Fibroblast of villous mesenchyme (primary cell): ENCODE results near the gene MSX1. TPM values are rescaled to one million over a fixed set of nuclear protein-coding genes. Genes with fewer than 3 reads are reported as not detected.

Experiments
- DNase-seq: peaks from one replicate; pipeline ENCODE4 v3.0.0-alpha.2; 2010; ENCODE audit warnings: low read depth
- H3K4me3 ChIP-seq: 2 replicates; pipeline ENCODE4 v1.5.1; 2011; ENCODE audit warnings: low read depth, mild to moderate bottlenecking, low read length
- total RNA-seq: library from RNA; depleted of rRNA; stranded (reverse); fragments of >200 nt; gene quantifications from 2 replicates; pipeline ENCODE4 v1.2.3, GENCODE V29; 2012
- TF ChIP-seq, protein P1 (sequence below): IDR thresholded peaks from 2 replicates; pipeline ENCODE4 v1.5.1; 2012; ENCODE audit warnings: low read depth, mild to moderate bottlenecking, low read length; ENCODE audit not compliant: insufficient read depth

MSX1 gene
- total RNA-seq, 1 donor: 4.3 TPM

DNA sequence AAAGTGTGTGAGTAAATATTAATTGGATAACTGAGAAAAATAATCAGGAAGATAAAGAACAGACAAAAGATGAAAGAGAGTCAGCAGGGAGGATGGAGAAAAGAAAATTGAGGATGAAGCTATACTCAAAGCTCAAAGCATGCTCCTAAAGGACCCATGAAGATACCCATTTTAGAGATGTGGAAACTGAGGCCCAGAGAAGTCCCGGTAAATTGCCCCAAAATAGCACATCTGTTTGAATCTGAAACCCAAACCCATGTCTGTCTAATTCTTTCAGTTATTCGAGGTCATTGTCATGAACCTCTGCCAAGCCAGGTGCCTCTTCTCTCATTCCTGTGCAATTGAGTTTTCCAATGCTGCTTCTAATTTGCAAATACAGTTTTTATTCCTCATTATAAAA is 29.6 kb upstream of the MSX1 start:
- DNase-seq: no peak
- TF ChIP-seq, protein P1, sequence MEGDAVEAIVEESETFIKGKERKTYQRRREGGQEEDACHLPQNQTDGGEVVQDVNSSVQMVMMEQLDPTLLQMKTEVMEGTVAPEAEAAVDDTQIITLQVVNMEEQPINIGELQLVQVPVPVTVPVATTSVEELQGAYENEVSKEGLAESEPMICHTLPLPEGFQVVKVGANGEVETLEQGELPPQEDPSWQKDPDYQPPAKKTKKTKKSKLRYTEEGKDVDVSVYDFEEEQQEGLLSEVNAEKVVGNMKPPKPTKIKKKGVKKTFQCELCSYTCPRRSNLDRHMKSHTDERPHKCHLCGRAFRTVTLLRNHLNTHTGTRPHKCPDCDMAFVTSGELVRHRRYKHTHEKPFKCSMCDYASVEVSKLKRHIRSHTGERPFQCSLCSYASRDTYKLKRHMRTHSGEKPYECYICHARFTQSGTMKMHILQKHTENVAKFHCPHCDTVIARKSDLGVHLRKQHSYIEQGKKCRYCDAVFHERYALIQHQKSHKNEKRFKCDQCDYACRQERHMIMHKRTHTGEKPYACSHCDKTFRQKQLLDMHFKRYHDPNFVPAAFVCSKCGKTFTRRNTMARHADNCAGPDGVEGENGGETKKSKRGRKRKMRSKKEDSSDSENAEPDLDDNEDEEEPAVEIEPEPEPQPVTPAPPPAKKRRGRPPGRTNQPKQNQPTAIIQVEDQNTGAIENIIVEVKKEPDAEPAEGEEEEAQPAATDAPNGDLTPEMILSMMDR: no peak

DNA sequence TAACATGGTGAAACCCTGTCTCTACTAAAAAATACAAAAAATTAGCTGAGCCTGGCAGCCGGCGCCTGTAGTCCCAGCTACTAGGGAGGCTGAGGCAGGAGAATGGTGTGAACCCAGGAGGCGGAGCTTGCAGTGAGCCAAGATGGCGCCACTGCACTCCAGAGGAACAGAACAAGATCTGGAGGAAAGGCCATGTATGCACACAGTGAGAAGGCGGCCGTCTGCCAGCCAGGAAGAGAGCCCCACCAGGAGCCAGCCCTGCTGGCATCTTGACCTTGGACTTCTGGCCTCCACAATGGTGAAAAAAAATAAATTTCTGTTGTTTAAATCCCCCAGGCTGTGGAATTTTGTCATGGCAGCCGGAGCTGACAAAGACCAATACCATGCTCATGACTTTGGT is 28.2 kb upstream of the MSX1 start:
- no peak for DNase-seq
- TF ChIP-seq, protein P1: no peak
- H3K4me3 ChIP-seq: no peak overlapping the region

More for the DNA sequence above, 29.6 kb upstream of the MSX1 start:
- no peak overlapping the region for H3K4me3 ChIP-seq

DNA sequence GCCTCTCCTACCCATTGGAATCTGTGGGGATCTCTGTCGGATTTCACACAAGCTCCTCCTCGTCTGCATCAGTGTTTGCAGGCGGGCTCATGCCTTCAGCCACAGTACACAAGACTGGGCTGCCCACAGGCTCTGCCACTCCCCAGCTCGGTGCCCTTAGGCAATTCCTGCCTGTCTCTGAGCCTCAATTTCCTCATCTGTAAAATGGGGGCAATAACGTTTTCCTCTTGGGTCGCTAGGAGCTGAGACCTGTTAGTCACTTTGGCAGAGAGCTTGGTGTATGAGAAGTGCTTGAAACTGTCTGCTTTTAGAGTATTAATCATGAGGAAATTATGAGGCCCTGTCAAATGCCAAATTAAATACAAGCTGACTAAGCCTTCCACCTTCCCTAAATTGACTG is 27.6 kb upstream of the MSX1 start:
- DNase-seq: no peak
- no peak overlapping the region for H3K4me3 ChIP-seq
- TF ChIP-seq, protein P1: no peak

DNA sequence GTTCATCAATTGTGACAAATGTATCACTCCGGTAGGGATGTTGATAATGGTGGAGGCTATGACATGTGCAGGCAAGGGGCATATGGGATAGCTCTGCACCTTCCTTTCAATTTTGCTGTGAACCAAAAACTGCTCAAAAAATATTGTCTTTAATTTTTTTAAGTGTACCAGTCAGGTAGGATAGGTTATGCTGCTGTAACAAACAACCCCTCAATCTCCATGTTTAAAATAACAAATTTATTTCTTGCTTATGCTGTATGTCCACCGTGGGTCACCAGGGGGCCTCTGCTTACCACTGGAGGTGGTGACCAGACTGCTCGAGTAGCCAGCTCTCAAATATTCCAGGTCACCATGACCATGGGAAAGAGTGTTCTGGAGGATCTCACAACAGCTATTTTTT is 23.4 kb upstream of the MSX1 start:
- no peak overlapping the region for H3K4me3 ChIP-seq
- TF ChIP-seq, protein P1: no peak
- no peak for DNase-seq

DNA sequence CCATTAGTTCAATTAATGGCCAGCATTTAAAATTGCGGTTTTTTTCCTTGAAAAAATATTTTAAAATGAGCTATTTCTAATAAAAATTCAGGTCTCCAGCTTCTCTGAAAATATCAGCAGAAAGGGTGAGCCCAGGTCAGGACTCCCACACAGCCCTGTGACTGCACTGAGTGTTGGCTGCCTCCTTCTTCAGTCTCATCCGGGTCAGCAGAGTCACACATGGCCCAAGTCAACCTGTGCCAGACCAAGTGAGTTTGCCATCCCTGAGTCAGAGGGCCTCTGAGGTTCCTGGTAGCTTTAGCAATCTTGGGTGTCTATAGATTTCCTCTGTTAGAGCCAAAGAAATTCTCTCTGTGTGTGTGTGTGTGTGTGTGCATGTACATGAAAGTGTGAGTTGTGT is 22.1 kb upstream of the MSX1 start:
- H3K4me3 ChIP-seq: no peak overlapping the region
- TF ChIP-seq, protein P1: no peak
- no peak for DNase-seq

DNA sequence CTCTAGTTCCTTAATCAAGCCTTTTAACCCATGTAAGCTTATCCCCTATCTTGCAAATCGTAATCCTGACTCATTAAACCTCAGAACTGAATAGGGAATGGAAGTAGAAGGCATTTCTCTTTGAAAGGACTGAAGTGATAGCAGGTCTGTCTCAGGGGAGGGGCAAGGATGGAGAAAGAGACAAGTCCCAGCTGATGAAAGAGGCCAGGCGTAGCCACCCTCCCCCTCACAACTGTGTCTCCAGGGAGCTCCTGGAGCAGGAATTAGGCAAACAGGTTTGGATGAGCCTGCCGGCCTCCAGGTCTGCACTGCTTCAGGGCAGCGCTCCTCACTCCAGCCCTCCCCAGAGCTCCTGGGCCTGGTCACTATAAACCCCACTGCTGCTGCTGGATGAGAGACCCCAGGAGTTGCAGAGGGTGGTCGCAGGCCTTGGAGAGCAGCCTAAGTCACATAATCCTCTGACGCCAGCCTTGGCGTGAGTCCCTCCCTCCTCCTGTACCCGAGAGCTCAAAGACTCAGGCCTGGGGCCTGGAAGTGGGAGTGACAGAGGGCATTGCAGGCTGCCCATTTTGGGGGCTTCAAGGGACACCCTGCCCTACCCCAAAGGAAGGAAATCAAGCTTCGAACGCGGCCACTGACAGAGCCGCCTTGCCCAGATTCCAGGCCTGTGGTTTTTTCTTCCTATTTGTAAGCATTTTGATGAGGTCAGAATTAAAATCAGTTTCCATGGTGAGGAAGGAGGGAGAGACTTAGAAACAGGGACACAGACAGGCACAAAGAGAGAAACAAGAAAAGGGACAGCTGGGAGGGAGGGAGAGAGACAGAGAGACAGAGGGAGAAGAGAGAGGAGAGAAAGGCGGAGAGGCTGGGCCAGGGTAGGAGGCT is 21.2 kb upstream of the MSX1 start:
- no peak overlapping the region for H3K4me3 ChIP-seq
- TF ChIP-seq, protein P1: no peak
- DNase-seq: no peak
